A673 (cell line): ENCODE results near the gene EXOC6B.

Experiments
- EZH2 ChIP-seq: fragments of 200-600 bp; sonication (generic); IDR thresholded peaks from 2 replicates; pipeline ENCODE4 v1.6.1; 2017; ENCODE audit warnings: borderline replicate concordance, low read depth, mild to moderate bottlenecking, mixed read lengths, antibody characterized with exemption, low read length; ENCODE audit not compliant: poor library complexity, severe bottlenecking
- TF ChIP-seq, protein P1 (sequence below): fragments of 300-800, 200-600 bp; sonication (generic); conservative IDR thresholded peaks from 2 replicates; pipeline ENCODE4 v1.5.1; 2017; ENCODE audit warnings: low read depth, mild to moderate bottlenecking, antibody characterized with exemption, low read length, moderate library complexity, mixed read lengths

- TF ChIP-seq, protein P1, sequence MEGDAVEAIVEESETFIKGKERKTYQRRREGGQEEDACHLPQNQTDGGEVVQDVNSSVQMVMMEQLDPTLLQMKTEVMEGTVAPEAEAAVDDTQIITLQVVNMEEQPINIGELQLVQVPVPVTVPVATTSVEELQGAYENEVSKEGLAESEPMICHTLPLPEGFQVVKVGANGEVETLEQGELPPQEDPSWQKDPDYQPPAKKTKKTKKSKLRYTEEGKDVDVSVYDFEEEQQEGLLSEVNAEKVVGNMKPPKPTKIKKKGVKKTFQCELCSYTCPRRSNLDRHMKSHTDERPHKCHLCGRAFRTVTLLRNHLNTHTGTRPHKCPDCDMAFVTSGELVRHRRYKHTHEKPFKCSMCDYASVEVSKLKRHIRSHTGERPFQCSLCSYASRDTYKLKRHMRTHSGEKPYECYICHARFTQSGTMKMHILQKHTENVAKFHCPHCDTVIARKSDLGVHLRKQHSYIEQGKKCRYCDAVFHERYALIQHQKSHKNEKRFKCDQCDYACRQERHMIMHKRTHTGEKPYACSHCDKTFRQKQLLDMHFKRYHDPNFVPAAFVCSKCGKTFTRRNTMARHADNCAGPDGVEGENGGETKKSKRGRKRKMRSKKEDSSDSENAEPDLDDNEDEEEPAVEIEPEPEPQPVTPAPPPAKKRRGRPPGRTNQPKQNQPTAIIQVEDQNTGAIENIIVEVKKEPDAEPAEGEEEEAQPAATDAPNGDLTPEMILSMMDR, result no peak
- TF ChIP-seq EZH2, result no peak
These were observed 669.0 kb downstream of the EXOC6B start for GRCh38 chr2:72156872-72157271.
